ENCODE results near the gene MARCOL.

MARCOL gene

DNA sequence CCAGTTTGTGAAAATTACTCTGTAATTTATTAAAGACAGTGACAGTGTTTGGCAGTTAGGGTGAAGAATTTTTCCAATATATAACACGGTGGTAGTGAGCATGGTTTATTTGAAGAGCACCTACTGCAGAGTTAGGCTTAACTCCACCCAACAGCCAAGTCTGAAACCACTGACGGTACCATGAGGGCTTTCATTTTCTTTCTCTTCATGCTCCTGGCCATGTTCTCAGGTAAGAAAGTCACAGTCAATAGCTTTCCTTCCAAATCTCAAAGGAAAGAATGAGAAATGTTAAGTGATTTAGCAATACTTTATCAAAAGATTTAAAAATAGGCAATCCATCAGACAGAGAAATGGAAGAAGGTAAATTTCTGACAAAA, at the start of gene MARCOL:
Gene MARCOL, plus strand, starts transcription at position 108 of the 377 bp plus-strand sequence. Its CDS starts 73 bp downstream, at position 181.
- no peak for DNase-seq

GRCh38 chr5:148191010-148191409, 47.3 kb upstream of the MARCOL start:
- DNase-seq = no peak

- DNase-seq = no peak
These were observed 45.1 kb upstream of the MARCOL start for GRCh38 chr5:148193202-148193601.

GRCh38 chr5:148201151-148201550, 37.2 kb upstream of the MARCOL start:
- DNase-seq = no peak

DNA sequence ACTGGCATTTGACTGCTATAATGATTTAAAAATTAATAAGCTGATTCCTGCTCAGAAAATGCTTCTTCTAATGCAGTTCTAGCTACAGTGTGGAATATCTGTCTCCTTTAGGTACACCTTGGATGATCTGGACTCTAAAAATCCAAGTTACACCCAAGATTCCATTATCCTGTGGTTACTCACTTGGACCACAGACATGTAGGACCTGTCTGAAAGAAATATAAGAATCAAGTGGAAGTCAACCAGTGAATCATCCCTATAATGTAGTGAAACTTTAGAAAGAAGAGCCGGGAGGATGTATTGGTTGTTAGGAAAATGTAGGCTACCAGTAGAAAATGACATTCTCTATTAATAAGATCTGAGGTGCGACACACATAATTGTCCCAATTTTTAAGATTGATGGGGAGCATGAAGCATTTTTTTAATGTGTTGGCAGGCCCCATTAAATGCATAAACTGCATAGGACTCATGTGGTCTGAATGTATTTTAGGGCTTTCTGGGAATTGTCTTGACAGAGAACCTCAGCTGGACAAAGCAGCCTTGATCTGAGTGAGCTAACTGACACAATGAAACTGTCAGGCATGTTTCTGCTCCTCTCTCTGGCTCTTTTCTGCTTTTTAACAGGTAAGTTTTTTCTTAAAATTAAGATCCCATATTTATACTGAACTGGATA, 35.7 kb upstream of the MARCOL start, which contains the start of gene SPINK6:
Gene SPINK6, plus strand, starts transcription at position 512 of the 673 bp plus-strand sequence. Its CDS starts 55 bp downstream, at position 567.
- no peak for DNase-seq

- no peak for DNase-seq
These were observed 33.1 kb upstream of the MARCOL start for GRCh38 chr5:148205044-148205806.

GRCh38 chr5:148205865-148206264, 32.5 kb upstream of the MARCOL start:
- DNase-seq = no peak

- no peak for DNase-seq
These were observed 31.7 kb upstream of the MARCOL start for GRCh38 chr5:148206620-148207019.

GRCh38 chr5:148208226-148208625, 30.1 kb upstream of the MARCOL start:
- no peak for DNase-seq

DNA sequence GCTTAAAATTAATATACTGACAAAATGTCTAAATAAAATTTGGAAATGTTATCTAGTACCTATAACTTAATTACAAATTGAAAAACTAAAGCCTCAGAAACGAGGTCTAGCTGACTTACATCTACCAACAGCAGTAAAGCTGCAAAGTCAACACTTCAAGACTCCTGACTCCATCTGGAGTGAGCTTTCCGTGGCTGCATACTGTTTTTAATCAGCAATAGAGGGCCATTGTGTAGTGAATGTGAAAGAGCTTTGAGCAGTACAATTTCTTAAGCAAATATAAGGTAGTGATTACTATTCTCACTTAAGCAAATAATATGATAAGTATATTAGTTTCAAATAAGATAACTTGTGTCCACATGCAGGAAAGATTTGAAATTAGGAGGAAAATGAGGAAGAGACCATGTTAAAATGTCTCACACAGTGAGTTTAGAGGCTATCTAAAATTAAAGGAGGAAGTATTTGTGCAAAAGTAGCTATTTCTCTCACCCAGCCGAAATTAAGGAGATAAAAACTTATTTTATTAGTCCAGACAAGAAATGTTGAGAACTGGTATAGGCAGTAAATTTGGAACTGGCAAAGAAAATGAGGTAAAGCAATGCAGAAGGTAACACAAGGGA, 29.1 kb upstream of the MARCOL start:
- no peak for DNase-seq

DNA sequence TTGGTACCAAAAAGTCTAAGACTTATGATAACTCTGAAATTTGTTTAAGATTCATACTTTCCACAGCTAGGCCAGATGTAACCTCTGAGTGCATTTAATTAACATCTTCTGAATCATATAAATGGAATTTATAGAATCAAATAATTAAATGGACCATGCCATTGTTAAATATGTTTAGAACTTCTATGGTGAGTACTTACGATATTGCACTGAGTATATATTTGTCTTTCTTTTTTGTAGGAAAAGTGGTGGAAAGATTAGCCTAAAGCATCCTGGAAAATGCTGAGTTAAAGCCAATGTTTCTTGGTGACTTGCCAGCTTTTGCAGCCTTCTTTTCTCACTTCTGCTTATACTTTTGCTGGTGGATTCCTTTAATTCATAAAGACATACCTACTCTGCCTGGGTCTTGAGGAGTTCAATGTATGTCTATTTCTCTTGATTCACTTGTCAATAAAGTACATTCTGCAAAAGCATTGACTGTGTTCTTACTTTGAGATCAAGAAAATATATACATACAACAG, 23.6 kb upstream of the MARCOL start:
- no peak for DNase-seq

- DNase-seq = no peak
These were observed 16.8 kb upstream of the MARCOL start for GRCh38 chr5:148221508-148221907.

DNA sequence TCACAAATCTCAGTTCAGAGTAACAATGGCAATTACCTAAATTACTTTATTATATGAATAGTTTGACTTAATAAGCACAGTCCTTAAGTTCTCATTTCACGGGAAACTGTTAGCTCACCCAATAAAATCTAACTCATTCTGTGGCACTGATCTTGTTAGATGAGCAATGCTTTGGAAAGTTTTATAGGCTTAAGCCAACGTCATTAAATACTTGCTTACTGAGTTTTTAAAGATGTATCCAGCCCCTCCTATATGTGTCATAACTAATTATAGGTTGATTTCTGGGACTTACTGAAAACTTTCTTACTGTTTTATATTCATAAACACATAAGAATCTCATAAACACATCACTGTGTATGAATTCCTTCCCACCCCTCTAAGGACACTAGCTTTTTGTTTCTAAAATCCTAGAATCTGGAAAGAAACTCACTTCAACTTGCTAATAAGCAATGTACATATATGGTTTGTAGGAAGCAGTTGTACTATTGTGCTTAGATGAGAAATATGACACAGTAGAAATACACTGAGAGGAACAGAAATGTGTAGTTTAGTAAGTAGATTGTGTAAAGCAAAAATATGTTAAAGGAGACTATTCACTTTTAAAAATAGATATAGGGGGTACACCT, 14.1 kb upstream of the MARCOL start:
- DNase-seq = no peak

- DNase-seq = no peak
These were observed 9.8 kb upstream of the MARCOL start for GRCh38 chr5:148228392-148228984.

GRCh38 chr5:148229840-148230239, 8.5 kb upstream of the MARCOL start:
- no peak for DNase-seq

DNA sequence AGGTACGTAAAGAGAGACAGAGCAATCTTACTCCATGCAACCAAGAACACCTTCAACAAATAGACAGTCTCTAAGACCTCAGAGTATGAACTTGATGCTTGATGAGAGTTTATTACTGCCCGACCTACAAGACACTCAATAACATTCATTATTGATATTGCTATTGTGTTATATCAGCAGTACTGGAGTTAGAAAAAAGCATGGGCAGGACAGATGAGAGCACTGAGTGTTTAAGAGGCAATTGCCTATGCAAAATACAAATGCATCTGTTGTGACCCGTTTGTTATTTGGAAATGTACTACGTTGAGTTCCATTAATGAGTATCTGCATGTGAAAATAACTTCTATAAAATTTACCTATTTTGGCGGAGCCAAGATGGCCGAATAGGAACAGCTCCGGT, 8.1 kb upstream of the MARCOL start:
- DNase-seq = no peak

DNA sequence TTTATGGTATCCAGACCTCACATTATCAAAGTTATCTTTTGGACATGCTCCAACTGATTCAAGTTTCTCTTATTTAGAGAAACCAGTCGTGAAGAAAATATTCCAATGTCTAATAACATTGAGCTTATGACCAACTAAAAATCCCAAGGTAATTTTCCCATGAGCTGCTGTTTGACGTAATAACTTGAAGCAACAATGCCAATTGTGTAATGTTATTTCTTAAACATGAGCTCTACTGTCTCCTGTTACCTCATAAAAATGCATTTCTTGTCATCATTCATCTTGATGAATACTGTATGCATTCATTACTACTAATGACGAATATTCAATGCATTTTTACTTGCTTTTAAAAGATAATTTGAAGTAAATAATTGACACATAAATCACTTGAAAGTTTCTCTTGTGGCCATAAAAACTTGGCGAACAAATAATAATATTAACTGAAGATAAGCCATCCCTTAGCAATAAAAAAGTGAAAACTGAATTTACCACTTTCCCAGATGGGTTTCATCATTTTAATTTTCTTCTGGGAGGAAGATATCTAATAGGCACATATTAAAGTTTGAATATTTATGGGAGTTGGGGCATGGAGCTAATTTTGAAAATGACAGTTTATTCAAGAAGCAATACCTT, 424 bp upstream of the MARCOL start:
- DNase-seq = no peak

- DNase-seq = no peak
These were observed 10.6 kb downstream of the MARCOL start for GRCh38 chr5:148248894-148249293.

GRCh38 chr5:148255456-148255855, 17.1 kb downstream of the MARCOL start:
- no peak for DNase-seq

- DNase-seq = no peak
These were observed 21.0 kb downstream of the MARCOL start for GRCh38 chr5:148259288-148259687.

DNA sequence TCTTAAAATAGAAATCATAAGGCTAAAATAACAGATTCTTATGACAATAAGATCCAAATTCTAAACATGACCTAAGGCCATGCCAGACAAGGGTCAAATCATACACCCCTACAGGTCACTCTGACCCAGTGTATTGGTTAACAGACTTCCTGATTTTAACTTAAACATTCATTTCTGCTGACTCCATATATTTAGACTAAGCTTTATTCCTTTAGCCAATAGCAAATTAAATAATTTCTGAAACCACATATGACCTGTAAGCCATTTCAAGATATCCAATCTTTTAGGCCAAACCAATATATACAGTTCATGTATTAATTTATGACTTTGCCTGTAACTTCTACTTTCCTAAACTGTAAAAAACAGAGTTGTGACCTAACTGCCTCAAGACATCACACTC, 22.9 kb downstream of the MARCOL start:
- no peak for DNase-seq

- DNase-seq = no peak
These were observed 29.6 kb downstream of the MARCOL start for GRCh38 chr5:148267962-148268361.
